Measurements from ENCODE around the gene GATD1.

- TF ChIP-seq SP1 (IDR thresholded peaks at IDR 0.05) = no peak
- no peak for TF ChIP-seq BHLHE40 (IDR thresholded peaks at IDR 0.05; ENCODE audit: borderline replicate concordance)
- no peak for TF ChIP-seq ARNT (IDR thresholded peaks at IDR 0.05)
- no peak for TF ChIP-seq FOXK2 (IDR thresholded peaks at IDR 0.05)
- no peak for TF ChIP-seq TARDBP (IDR thresholded peaks at IDR 0.05)
- no peak for TF ChIP-seq ZNF384 (IDR thresholded peaks at IDR 0.05)
- TF ChIP-seq FOXM1 (IDR thresholded peaks at IDR 0.05; ENCODE audit: borderline replicate concordance) = no peak
- TF ChIP-seq NFRKB (IDR thresholded peaks at IDR 0.05) = no peak
- no peak for TF ChIP-seq SUZ12 (IDR thresholded peaks at IDR 0.05)
- TF ChIP-seq PKNOX1 (IDR thresholded peaks at IDR 0.05) = no peak
- TF ChIP-seq CTBP1 (IDR thresholded peaks at IDR 0.05; ENCODE audit: borderline replicate concordance) = no peak
- no peak for TF ChIP-seq LEF1 (IDR thresholded peaks at IDR 0.05; ENCODE audit: borderline replicate concordance)
- TF ChIP-seq L3MBTL2 (conservative IDR thresholded peaks at IDR 0.05) = no peak
These were observed 26.1 kb upstream of the GATD1 start for GRCh38 chr11:803467-803742.
